Activated CD8-positive, alpha-beta memory T cell treated with anti-CD3 and anti-CD28 coated beads for 24 hours (primary cell): ENCODE data around the gene RAB40B.
A peak's percentile ranks its signal among the peaks of the same experiment; 100 is the strongest.
"Not testable (repeated sequence)": the region's sequence is repeated elsewhere in the genome, so short reads cannot be mapped to it uniquely, and the experiment has no call there.

Experiments used
- DNase-seq: peaks from one replicate; pipeline ENCODE4 v3.0.0-alpha.2; 2020

Gene RAB40B, protein sequence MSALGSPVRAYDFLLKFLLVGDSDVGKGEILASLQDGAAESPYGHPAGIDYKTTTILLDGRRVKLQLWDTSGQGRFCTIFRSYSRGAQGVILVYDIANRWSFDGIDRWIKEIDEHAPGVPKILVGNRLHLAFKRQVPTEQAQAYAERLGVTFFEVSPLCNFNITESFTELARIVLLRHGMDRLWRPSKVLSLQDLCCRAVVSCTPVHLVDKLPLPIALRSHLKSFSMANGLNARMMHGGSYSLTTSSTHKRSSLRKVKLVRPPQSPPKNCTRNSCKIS

GRCh38 chr17:82698065-82698973 is at the start of gene RAB40B:
Gene RAB40B (minus strand): TSS chr17:82698698. CDS start chr17:82698596, 102 bp downstream.
- DNase-seq: peak; percentile 98

- no peak for DNase-seq
Observed at GRCh38 chr17:82745524-82745923, 47.0 kb upstream of the RAB40B start.

DNA sequence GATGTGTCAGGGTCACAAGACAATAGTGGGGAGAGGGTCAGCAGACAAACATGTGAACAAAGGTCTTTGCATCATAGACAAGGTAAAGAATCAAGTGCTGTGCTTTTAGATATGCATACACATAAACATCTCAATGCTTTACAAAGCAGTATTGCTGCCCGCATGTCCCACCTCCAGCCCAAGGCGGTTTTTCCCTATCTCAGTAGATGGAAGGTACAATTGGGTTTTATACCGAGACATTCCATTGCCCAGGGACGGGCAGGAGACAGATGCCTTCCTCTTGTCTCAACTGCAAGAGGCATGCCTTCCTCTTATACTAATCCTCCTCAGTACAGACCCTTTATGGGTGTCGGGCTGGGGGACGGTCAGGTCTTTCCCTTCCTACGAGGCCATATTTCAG is 46.2 kb upstream of the RAB40B start:
- DNase-seq: not testable (repeated sequence)

DNA sequence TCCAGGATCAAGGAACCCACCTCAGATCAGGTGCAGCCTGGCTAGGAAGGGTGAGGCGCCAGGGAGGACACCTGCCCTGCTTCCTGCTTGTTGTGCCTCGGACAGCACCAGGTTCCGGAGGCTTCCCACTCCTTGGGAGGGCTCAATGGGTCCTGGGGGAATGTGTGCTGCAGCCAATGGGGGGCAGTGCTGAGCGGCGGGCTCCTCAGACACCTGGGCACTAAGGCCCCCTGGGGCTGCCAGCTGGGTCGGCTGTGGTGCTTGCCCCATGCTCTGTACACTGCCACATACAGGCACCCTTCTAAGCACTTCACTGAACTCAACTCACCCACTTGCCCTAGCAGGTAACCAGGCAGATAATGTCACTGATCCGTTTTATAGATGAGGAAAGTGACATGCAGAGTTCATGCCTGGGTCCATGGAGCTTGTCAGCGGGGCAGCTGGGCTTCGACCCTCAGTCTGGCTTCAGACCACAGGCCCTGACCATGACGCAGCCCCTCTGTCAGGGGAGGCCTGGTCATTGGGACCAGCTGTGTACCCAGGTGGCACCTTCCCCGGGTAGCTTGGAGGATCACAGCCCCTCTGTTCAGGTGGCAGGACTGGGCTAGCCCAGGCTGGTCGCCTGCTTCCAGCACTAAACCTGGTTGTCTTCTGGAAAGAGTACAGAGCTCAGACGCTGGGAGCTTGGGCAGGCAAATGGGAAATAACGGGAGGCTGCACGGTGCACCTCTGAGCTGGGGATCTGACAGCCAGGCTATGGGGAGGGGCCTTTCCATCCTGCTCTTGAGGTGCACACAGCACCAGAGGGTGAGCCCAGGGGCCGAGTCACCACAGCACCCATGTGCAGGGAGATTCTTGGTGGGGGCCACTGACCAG is 45.1 kb upstream of the RAB40B start:
- no peak for DNase-seq

- no peak for DNase-seq
Observed at GRCh38 chr17:82740906-82741759, 42.6 kb upstream of the RAB40B start.

- DNase-seq: no peak
Observed at GRCh38 chr17:82737967-82738877, 39.7 kb upstream of the RAB40B start.

- DNase-seq: no peak
Observed at GRCh38 chr17:82736511-82737185, 38.1 kb upstream of the RAB40B start.

DNA sequence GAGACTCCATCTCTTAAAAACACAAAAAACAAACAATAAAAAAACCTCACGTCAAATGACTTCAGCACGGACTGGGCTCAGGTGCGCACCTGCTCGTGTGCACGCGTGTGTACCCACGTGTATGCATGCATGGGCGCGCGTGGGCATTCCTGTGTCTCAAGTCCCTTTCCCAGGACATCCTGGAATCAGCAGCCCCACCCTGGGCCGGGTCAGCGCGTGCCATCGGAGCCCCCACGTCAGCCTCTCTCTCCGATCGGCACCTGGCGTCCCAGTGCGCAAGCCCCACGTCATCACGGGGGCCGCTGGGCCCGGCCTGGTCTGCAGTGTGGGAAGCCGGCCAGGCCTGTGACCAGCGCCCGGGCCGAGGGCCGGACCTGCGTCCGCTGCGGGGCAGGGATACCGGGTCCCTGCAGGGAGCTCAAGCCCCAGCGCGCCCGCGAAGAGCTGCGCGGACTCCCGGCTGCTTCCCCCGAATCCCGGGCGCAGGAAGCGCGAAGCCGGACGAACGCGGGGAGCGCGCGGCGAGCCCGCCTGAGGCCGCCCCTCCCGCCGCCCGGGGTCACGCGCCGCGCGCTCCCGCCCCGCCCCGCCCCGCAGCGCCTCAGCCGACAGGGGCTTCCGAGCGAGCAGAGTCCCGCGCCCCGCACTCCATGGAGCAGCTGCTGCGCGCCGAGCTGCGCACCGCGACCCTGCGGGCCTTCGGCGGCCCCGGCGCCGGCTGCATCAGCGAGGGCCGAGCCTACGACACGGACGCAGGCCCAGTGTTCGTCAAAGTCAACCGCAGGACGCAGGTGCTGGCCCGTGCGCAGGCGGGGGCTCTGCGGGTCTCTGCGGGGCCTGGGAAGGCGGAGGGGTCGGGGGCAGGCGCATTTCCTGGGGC is 36.7 kb upstream of the RAB40B start, which contains the start of gene FN3K:
Gene FN3K (plus strand): TSS at position 629 of the 880 bp plus-strand sequence. CDS start 22 bp downstream, at position 651.
- DNase-seq: peak; percentile 68

DNA sequence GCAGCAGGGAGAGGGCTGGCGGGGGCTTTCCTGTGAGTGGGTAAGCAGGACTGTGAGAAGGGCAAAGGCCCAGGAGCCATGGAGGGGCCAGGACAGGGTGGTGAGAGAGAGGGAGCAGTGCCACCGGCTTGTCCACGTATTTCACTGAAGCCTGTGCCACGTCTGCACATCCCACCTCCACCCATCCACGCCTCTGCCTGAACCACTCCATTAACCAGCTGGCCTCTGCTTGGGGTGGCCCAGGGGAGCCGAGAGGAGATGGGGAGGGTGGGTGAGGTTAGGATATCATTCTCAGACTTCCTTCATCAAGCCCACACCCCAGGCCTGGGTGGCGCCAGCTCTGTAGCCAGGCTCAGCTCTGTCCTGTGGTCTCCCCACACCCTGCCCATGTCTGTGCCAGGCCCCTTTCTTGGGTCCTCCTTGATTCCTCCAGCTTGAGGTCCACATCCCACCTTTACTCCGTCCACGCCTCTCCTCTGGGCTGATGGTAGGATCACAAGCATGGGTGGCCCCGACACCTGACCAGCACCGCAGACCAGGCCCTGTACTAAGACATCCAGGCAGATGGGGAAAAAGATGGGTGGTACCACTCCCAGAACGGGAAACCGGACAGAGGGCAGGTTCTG is 33.7 kb upstream of the RAB40B start:
- no peak for DNase-seq

DNA sequence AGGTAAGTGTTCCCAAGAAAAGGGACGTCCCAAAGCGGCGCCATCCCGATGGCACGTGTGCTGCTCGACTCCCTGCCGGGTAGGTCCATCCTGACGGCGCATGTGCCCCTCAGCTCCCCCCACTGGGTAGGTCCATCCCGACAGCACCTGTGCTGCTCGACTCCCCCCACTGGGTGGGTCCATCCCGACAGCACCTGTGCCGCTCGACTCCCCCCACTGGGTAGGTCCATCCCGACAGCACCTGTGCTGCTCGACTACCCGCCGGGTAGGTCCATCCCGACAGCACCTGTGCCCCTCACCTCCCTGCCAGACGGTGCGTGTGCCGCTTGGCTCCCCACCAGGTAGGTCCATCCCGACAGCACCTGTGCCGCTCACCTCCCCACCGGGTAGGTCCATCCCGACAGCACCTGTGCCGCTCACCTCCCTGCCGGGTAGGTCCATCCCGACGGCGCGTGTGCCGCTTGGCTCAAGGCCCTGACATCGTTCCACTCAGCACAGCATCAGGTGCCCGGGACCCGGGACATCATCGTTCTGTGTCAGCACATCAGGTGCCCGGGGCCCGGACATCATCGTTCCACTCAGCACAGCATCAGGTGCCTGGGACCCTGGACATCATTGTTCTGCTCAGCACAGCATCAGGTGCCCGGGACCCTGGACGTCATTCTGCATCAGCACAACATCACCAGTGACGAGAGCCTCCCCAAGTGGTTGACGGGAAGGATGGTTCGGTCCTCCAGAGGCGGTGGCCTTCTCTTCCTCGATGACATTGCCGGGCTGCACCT is 31.2 kb upstream of the RAB40B start:
- no peak for DNase-seq

DNA sequence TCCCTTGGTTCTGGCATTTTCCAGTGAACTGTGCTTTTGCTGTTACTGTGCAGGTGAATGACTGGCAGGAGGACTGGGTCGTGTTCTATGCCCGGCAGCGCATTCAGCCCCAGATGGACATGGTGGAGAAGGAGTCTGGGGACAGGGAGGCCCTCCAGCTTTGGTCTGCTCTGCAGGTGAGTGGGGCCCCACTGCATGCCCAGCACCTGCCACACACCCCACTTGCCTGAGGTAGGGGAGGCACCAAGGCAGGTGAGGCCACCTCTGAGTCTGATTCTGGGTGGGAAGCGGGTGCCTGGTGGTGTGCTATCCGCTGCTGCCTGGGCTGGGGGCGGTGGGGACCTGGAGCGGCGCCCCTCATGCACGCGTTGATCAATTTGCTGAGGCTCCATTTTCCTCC is 27.9 kb upstream of the RAB40B start:
- no peak for DNase-seq

- no peak for DNase-seq
Observed at GRCh38 chr17:82723169-82723807, 24.8 kb upstream of the RAB40B start.

DNA sequence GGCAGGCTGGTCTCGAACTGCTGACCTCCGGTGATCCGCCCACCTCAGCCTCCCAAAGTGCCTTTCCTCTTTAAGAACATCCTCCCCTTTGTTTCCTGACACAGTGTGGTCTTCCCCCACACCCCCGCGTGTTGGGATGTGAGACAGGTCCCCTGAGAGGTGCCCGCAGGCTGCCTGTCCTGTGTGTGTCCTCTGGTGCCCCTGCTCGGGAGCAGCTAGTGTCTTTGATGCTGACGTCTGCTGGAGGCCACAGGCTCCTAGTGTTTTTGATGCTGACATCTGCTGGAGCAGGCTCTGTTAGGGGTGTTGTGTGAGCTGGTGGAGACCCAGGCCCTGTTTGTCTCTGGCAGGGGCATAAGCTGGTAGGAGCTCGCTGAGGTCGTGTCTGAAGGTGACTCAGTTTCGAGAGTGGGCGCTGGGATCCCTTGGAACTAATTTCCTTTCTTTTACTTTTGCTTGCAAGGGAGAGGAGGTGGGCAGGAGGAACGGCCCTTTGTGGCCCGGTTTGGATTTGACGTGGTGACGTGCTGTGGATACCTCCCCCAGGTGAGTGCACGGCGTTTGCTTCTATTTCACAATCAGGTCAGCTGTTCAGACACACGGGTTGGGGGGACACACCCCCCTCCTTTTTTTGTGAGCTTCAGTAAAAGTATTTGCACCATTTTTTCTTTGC is 24.0 kb upstream of the RAB40B start:
- no peak for DNase-seq

- no peak for DNase-seq
Observed at GRCh38 chr17:82720204-82720603, 21.7 kb upstream of the RAB40B start.

DNA sequence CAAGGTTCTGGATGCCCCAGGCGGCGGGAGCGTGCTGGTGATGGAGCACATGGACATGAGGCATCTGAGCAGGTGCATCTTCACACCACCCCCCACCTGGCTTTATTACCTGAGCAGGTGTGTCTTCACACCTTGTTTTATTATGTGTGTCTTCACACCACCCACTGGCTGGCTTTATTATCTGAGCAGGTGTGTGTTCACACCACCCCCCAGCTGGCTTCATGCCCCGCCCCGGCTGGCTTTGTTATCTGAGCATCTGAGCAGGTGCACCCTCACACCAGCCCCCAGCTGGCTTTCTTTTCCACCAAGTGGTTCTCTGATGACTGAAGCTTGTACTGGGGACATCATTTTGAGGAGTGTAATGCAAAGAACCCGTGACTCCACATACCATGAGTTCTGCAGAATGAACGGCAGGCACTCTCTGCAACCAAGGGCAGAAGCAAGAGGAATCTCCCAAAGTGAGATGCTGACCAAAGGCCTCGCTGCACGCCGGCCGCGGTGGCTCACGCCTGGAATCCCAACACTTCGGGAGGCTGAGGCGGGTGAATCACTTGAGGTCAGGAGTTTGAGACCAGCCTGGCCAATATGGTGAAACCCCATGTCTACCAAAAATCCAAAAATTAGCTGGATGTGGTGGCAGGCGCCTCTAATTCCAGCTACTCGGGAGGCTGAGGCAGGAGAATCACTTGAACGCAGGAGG is 20.6 kb upstream of the RAB40B start:
- DNase-seq: no peak
